MG63 (cell line): ENCODE results near the gene C22orf31. TPM values are rescaled to one million over a fixed set of nuclear protein-coding genes. Genes with fewer than 3 reads are reported as not detected.

Experiments
- DNase-seq: peaks from one replicate; pipeline ENCODE4 v3.0.0-alpha.2; 2020
- H3K27me3 ChIP-seq: fragments of 250-450 bp; sonication (Bioruptor Pico); 2 replicates; pipeline ENCODE4 v1.5.1; 2020; ENCODE audit warnings: mild to moderate bottlenecking, moderate library complexity
- H3K36me3 ChIP-seq: fragments of 250-450 bp; sonication (Bioruptor Pico); 2 replicates; pipeline ENCODE4 v1.5.1; 2020; ENCODE audit warnings: mild to moderate bottlenecking, moderate library complexity
- H3K4me3 ChIP-seq: fragments of 250-450 bp; sonication (Bioruptor Pico); 2 replicates; pipeline ENCODE4 v1.5.1; 2020; ENCODE audit warnings: mild to moderate bottlenecking, moderate library complexity
- H3K9me3 ChIP-seq: fragments of 250-450 bp; sonication (Bioruptor Pico); 2 replicates; pipeline ENCODE4 v1.5.1; 2020; ENCODE audit warnings: mild to moderate bottlenecking, moderate library complexity
- total RNA-seq: library from RNA; depleted of rRNA; stranded (reverse); fragments of >200 nt; shearing (Covaris generic); gene quantifications from 2 replicates; pipeline ENCODE4 v1.2.3, GENCODE V29; 2014; ENCODE audit warnings: low replicate concordance; rRNA removed

C22orf31 gene
- not detected in 2 replicates for total RNA-seq

- Histone ChIP-seq H3K36me3 (no peaks in the 10 kb centered on the region), H3K9me3 (no peaks in the 10 kb centered on the region), H3K27me3 (no peaks in the 10 kb centered on the region), H3K4me3 (no peak within 1 kb of the TSS)
- no peak for DNase-seq
Measured at GRCh38 chr22:29061773-29062172, at the start of gene C22orf31. TSS of gene C22orf31 (minus strand) at chr22:29061831. CDS start at chr22:29061792, 39 bp downstream.

- Histone ChIP-seq H3K36me3 (no peaks in the 10 kb centered on the region), H3K27me3 (no peaks in the 10 kb centered on the region), H3K4me3 (no peak overlapping the region), H3K9me3 (no peaks in the 10 kb centered on the region)
- no peak for DNase-seq
Measured at GRCh38 chr22:29110946-29111345, 49.3 kb upstream of the C22orf31 start.

DNA sequence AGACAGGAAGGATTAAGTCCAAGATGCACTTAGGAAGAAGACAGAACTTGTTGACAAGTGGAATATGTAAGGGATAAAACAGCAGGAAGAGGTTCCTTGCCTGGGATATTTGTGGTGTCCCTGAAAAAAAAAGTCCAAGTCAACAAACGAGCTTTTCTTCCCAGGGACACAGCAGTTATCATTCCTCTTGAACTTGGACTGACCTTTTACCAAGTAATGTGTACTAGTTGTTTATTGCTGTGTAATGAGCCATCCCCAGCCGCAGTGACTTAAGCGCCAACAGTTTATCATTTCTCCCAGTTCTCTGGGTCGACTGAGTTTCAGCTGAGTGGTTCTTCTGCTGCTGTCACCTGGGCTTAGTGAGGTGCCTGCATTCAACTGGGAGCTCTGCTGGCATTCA is 48.2 kb upstream of the C22orf31 start:
- Histone ChIP-seq H3K27me3 (no peaks in the 10 kb centered on the region), H3K9me3 (no peaks in the 10 kb centered on the region), H3K4me3 (no peak overlapping the region), H3K36me3 (no peaks in the 10 kb centered on the region)
- DNase-seq: no peak

- no peaks in the 10 kb centered on the region for H3K36me3 ChIP-seq
- no peak for DNase-seq
- H3K27me3 ChIP-seq: no peaks in the 10 kb centered on the region
- no peaks in the 10 kb centered on the region for H3K9me3 ChIP-seq
- no peak overlapping the region for H3K4me3 ChIP-seq
Measured at GRCh38 chr22:29108137-29108536, 46.5 kb upstream of the C22orf31 start.

GRCh38 chr22:29106839-29107238 is 45.2 kb upstream of the C22orf31 start:
- no peak overlapping the region for H3K4me3 ChIP-seq
- H3K27me3 ChIP-seq: no peaks in the 10 kb centered on the region
- no peaks in the 10 kb centered on the region for H3K36me3 ChIP-seq
- H3K9me3 ChIP-seq: no peaks in the 10 kb centered on the region
- no peak for DNase-seq

GRCh38 chr22:29105468-29105867 is 43.8 kb upstream of the C22orf31 start:
- H3K4me3 ChIP-seq: no peak overlapping the region
- H3K9me3 ChIP-seq: no peaks in the 10 kb centered on the region
- H3K36me3 ChIP-seq: no peaks in the 10 kb centered on the region
- no peaks in the 10 kb centered on the region for H3K27me3 ChIP-seq
- DNase-seq: no peak

DNA sequence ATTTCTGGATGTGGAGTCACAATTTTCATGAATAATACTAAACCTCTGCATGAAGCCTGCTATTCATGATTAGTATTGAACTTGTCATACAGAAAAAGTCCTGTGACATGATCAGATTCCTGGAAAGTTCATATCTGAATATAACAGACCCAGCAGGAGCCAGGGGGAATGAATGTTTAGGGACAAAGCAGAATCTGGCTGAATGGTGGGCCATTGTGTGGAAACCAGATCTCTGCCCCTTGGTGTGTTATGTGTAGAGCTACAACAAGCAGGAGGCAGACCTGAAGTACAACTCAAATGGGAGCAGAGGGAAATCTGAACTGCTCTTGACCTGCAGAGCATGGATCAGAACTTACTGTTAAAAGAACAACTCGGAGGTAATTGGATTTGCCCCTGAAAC is 41.5 kb upstream of the C22orf31 start:
- H3K9me3 ChIP-seq: no peaks in the 10 kb centered on the region
- no peaks in the 10 kb centered on the region for H3K36me3 ChIP-seq
- no peaks in the 10 kb centered on the region for H3K27me3 ChIP-seq
- no peak for DNase-seq
- H3K4me3 ChIP-seq: no peak overlapping the region

DNA sequence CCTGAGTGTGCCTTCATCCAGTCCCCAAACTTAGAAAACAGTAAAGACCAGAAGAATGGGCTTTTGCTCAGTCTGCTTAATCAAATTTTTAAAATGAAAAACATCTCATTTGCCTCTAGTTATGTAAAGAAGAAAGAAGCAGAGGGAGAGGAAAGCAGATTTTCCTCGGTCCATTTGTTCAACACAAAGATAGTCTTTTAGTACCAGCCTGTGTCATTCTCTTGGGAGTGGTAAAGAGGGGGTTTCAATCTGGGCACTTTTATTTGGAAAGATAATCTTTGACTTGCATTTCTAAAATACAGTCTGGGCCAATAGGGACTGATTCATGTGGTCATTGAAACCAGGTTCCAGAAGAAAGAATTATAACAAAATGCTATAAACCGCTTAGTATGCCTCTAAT is 40.7 kb upstream of the C22orf31 start:
- no peak overlapping the region for H3K4me3 ChIP-seq
- H3K9me3 ChIP-seq: no peaks in the 10 kb centered on the region
- no peaks in the 10 kb centered on the region for H3K27me3 ChIP-seq
- DNase-seq: no peak
- no peaks in the 10 kb centered on the region for H3K36me3 ChIP-seq

DNA sequence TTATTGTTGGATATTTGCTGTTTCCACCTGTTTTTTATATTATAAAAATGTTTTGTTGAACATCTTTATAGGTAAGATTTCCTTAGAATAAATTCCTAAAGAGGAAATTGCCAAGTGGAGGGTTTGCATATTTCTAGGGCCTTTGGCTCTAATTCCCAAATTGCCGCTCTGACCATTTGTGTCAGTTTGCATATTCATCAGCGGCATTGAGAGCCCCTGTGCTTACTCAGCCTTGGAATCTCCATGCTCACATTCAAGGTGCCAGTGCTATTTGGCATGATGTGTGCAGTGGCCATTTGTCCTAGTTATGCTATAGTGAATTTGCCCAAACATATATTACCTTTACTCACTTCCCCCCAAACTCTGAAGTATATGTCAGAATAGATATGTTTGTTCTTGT is 36.7 kb upstream of the C22orf31 start:
- no peaks in the 10 kb centered on the region for H3K9me3 ChIP-seq
- no peak overlapping the region for H3K4me3 ChIP-seq
- no peaks in the 10 kb centered on the region for H3K36me3 ChIP-seq

GRCh38 chr22:29096736-29097669 is 35.4 kb upstream of the C22orf31 start:
- H3K9me3 ChIP-seq: no peaks in the 10 kb centered on the region
- no peak for DNase-seq
- H3K4me3 ChIP-seq: no peak overlapping the region
- no peaks in the 10 kb centered on the region for H3K36me3 ChIP-seq
- no peaks in the 10 kb centered on the region for H3K27me3 ChIP-seq

More for the DNA sequence above, 36.7 kb upstream of the C22orf31 start:
- DNase-seq: no peak
- H3K27me3 ChIP-seq: no peaks in the 10 kb centered on the region

DNA sequence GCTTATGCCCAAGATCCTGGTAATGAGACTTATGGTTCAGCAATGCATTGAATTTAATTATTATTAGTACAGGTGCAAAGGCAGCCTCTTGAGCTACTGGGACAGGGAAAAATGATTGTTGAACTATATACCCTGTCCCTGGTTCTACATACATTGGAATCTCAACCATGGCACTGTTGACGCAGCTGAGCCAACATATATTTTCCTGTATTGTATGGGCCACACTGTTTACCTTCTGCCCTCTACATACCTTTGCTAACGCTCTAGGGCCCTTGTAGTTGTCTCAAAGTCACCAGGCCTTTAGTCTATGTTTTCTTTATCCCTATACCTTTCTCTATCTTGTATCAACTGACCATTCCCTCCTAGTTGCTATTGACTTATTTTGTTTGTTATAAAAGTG is 33.8 kb upstream of the C22orf31 start:
- no peaks in the 10 kb centered on the region for H3K9me3 ChIP-seq
- no peak overlapping the region for H3K4me3 ChIP-seq
- no peaks in the 10 kb centered on the region for H3K27me3 ChIP-seq
- DNase-seq: no peak
- no peaks in the 10 kb centered on the region for H3K36me3 ChIP-seq

DNA sequence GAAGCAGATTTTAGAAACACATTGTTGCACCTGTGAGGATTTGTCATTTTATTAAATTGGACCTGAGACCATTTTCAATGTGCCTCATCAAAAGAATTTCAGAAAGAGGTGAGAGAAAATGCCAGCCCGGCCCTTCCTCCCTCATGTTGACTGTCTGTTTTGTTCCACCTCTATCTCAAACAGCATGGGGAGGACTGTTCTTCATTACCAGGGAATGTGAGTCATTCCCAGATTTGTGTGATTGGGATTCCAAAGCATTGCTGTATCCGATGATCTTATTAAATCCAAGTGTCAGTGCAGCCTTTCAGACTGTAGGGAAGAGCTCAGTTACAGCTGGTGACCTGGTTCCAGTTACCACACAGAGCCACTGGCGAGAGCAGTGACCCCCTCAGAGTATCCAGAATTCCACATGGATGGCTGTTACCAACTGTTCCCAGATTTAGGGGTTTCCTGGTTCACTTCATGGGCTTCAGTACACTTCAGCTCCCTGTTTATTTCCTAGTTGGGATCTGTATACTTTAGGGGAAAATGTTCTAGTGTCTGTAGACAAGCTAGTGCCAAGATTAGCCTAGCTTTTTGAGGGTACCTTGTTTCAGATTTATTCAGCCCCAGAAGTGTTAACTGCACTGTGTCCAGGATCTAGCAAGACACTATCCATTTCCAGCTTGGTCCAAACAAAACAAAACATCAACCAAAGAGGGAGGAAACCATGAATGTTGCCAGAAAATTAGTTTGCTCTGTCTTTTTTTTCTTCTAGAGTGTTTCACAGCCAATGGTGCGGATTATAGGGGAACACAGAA is 32.1 kb upstream of the C22orf31 start:
- Histone ChIP-seq H3K27me3 (no peaks in the 10 kb centered on the region), H3K9me3 (no peaks in the 10 kb centered on the region), H3K36me3 (no peaks in the 10 kb centered on the region), H3K4me3 (no peak overlapping the region)
- DNase-seq: no peak

- no peaks in the 10 kb centered on the region for H3K9me3 ChIP-seq
- no peak overlapping the region for H3K4me3 ChIP-seq
- DNase-seq: no peak
- H3K36me3 ChIP-seq: no peaks in the 10 kb centered on the region
- no peaks in the 10 kb centered on the region for H3K27me3 ChIP-seq
Measured at GRCh38 chr22:29093030-29093429, 31.4 kb upstream of the C22orf31 start.

DNA sequence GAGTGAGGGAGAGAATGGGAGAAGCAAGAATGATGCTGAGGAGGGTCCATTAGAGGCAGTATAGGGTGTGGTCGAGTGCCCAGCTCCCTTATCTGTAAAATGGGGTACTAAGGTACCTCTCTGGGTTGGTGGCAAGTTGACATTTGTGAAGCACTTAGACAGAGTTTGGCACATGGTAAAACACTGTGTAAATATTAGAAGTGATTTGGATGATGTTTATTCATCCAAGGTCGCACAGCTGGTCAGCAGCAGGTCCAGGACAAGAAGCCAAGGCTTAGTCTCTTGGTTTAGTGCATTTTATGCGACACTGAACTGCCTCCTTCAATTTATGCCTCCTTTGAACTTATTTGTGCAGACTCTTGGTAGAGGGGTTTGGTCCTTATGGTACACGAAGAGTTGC is 30.6 kb upstream of the C22orf31 start:
- Histone ChIP-seq H3K27me3 (no peaks in the 10 kb centered on the region), H3K36me3 (no peaks in the 10 kb centered on the region), H3K4me3 (no peak overlapping the region), H3K9me3 (no peaks in the 10 kb centered on the region)
- no peak for DNase-seq

DNA sequence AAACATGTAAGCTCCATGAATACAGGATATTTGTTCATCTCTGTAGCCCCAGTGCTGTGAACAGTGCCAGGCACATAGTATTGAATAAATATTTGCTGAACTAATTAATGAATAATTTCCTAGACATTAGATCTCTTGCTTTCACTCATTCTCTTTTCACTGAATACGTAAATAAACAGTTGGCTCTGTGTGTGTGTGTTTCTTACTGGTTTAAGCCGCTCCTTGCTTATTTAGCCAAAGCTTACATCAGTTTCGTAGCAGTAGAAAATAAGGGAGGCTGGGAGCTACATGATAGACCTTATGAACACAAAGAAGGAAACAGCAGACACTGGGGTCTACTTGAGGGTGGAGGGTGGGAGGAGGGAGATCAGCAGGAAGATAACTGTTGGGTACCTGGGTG is 28.4 kb upstream of the C22orf31 start:
- H3K4me3 ChIP-seq: no peak overlapping the region
- no peak for DNase-seq
- no peaks in the 10 kb centered on the region for H3K36me3 ChIP-seq
- H3K27me3 ChIP-seq: no peaks in the 10 kb centered on the region
- no peaks in the 10 kb centered on the region for H3K9me3 ChIP-seq

GRCh38 chr22:29089507-29089906 is 27.9 kb upstream of the C22orf31 start:
- Histone ChIP-seq H3K27me3 (no peaks in the 10 kb centered on the region), H3K36me3 (no peaks in the 10 kb centered on the region), H3K4me3 (no peak overlapping the region), H3K9me3 (no peaks in the 10 kb centered on the region)
- no peak for DNase-seq

DNA sequence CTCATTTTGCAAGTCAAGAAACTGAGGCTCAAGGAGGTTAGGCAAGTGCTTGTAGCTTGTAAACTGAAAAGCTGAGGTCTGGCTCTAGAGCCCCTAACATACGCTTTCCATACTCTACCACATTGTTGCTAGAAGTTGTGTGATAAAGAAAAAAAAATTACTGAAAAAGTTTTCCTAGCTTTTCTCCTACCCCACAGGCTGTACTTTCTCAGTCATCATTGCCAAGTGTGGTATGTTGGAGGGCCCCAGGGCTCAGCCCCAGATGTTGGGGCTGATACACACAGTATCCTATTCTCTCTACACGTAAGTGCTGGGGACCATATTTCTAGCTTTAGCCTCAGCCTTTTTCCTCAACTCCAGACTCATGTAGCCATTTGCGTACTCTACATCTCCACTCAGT is 27.2 kb upstream of the C22orf31 start:
- Histone ChIP-seq H3K27me3 (no peaks in the 10 kb centered on the region), H3K9me3 (no peaks in the 10 kb centered on the region), H3K4me3 (no peak overlapping the region), H3K36me3 (no peaks in the 10 kb centered on the region)
- no peak for DNase-seq
